H9 (cell line): Measurements from ENCODE around the gene SMC1B. TPM values are rescaled to one million over a fixed set of nuclear protein-coding genes. Genes with fewer than 3 reads are reported as not detected.

Experiments used
- DNase-seq: peaks from one replicate; pipeline ENCODE4 v3.0.0-alpha.2; 2017
- H2AFZ ChIP-seq: one replicate; pipeline ENCODE4 v1.6.1; 2013; ENCODE audit warnings: mild to moderate bottlenecking, low read length, control low read depth, moderate library complexity
- H2AK5ac ChIP-seq: 2 replicates; pipeline ENCODE4 v1.6.1; 2013; ENCODE audit warnings: low read length, control low read depth, mixed read lengths; ENCODE audit not compliant: insufficient read length
- H2BK120ac ChIP-seq: one replicate; pipeline ENCODE4 v1.6.1; 2013; ENCODE audit warnings: low read depth, mild to moderate bottlenecking, low read length, control low read depth, inconsistent platforms; ENCODE audit not compliant: poor library complexity, severe bottlenecking
- H2BK12ac ChIP-seq: 2 replicates; pipeline ENCODE4 v1.6.1; 2013; ENCODE audit warnings: low read length, control low read depth, mixed read lengths, low read depth; ENCODE audit not compliant: insufficient read length
- H2BK15ac ChIP-seq: 2 replicates; pipeline ENCODE4 v1.6.1; 2013; ENCODE audit warnings: low read depth, low read length, control low read depth
- H2BK20ac ChIP-seq: one replicate; pipeline ENCODE4 v1.6.1; 2013; ENCODE audit warnings: low read depth, mild to moderate bottlenecking, low read length, control low read depth, inconsistent platforms; ENCODE audit not compliant: poor library complexity, severe bottlenecking
- H2BK5ac ChIP-seq: 2 replicates; pipeline ENCODE4 v1.6.1; 2013; ENCODE audit warnings: low read length, control low read depth, mixed read lengths; ENCODE audit not compliant: insufficient read length
- H3K14ac ChIP-seq: 2 replicates; pipeline ENCODE4 v1.6.1; 2013; ENCODE audit warnings: low read length, control low read depth; ENCODE audit not compliant: insufficient read depth
- H3K18ac ChIP-seq: 2 replicates; pipeline ENCODE4 v1.6.1; 2013; ENCODE audit warnings: low read depth, mild to moderate bottlenecking, mixed read lengths, low read length, control low read depth; ENCODE audit not compliant: insufficient read length
- H3K23ac ChIP-seq: 2 replicates; pipeline ENCODE4 v1.6.1; 2013; ENCODE audit warnings: low read length, control low read depth, mixed read lengths, low read depth; ENCODE audit not compliant: insufficient read length
- H3K23me2 ChIP-seq: 2 replicates; pipeline ENCODE4 v1.6.1; 2013; ENCODE audit warnings: low read depth, mild to moderate bottlenecking, mixed read lengths, low read length, control low read depth; ENCODE audit not compliant: insufficient read length, poor library complexity, severe bottlenecking
- H3K27ac ChIP-seq: 2 replicates; pipeline ENCODE4 v1.5.1; 2013; ENCODE audit warnings: low read length, control low read depth, mixed read lengths, low read depth; ENCODE audit not compliant: insufficient read length
- H3K27me3 ChIP-seq: 2 replicates; pipeline ENCODE4 v1.6.1; 2013; ENCODE audit warnings: low read length, control low read depth, inconsistent platforms; ENCODE audit not compliant: insufficient read depth
- H3K4ac ChIP-seq: 2 replicates; pipeline ENCODE4 v1.6.1; 2013; ENCODE audit warnings: low read depth, mild to moderate bottlenecking, control low read depth, inconsistent platforms, low read length, moderate library complexity
- H3K4me1 ChIP-seq: 2 replicates; pipeline ENCODE4 v1.6.1; 2013; ENCODE audit warnings: low read length, control low read depth, inconsistent platforms; ENCODE audit not compliant: insufficient read depth
- H3K4me2 ChIP-seq: 2 replicates; pipeline ENCODE4 v1.6.1; 2013; ENCODE audit warnings: low read length, control low read depth, mixed read lengths; ENCODE audit not compliant: insufficient read length, insufficient read depth
- H3K56ac ChIP-seq: 2 replicates; pipeline ENCODE4 v1.6.1; 2013; ENCODE audit warnings: low read depth, mild to moderate bottlenecking, mixed read lengths, low read length, control low read depth; ENCODE audit not compliant: insufficient read length
- H3K79me1 ChIP-seq: 2 replicates; pipeline ENCODE4 v1.6.1; 2013; ENCODE audit warnings: low read depth, mild to moderate bottlenecking, moderate library complexity, low read length, control low read depth, inconsistent platforms; ENCODE audit not compliant: insufficient read depth, poor library complexity, severe bottlenecking
- H3K79me2 ChIP-seq: 2 replicates; pipeline ENCODE4 v1.6.1; 2013; ENCODE audit warnings: low read length, control low read depth, inconsistent platforms; ENCODE audit not compliant: insufficient read depth
- H3K9ac ChIP-seq: 2 replicates; pipeline ENCODE4 v1.6.1; 2013; ENCODE audit warnings: low read length, control low read depth, mixed read lengths; ENCODE audit not compliant: insufficient read length; ENCODE audit errors: extremely low read depth
- H3K9me3 ChIP-seq: one replicate; pipeline ENCODE4 v1.6.1; 2013; ENCODE audit warnings: low read depth, low read length, inconsistent platforms; ENCODE audit not compliant: control insufficient read depth
- H3T11ph ChIP-seq: one replicate; pipeline ENCODE4 v1.6.1; 2013; ENCODE audit warnings: mild to moderate bottlenecking, low read length, control low read depth, inconsistent platforms
- H4K20me1 ChIP-seq: one replicate; pipeline ENCODE4 v1.6.1; 2013; ENCODE audit not compliant: control insufficient read depth, insufficient read length, insufficient read depth
- H4K5ac ChIP-seq: 2 replicates; pipeline ENCODE4 v1.6.1; 2013; ENCODE audit warnings: low read depth, mild to moderate bottlenecking, mixed read lengths, low read length, control low read depth; ENCODE audit not compliant: insufficient read length
- H4K8ac ChIP-seq: replicated peaks from 2 replicates; pipeline ENCODE4 v1.6.1; 2013; ENCODE audit warnings: low read length, control low read depth, mixed read lengths, low read depth; ENCODE audit not compliant: insufficient read length
- H4K91ac ChIP-seq: 2 replicates; pipeline ENCODE4 v1.6.1; 2013; ENCODE audit warnings: low read depth, mild to moderate bottlenecking, moderate library complexity, mixed read lengths, low read length, control low read depth; ENCODE audit not compliant: insufficient read length
- H3K27ac Mint-ChIP-seq, 3 experiments: 2 replicates in 2 of 3; 3 replicates in 1 of 3; pipeline ENCODE4 v1.8.0; 2020 to 2021; ENCODE audit warnings: mixed read lengths in 3 of 3, mild to moderate bottlenecking in 1 of 3, moderate library complexity in 1 of 3
- H3K27me3 Mint-ChIP-seq: 2 replicates; pipeline ENCODE4 v1.8.0; 2021; ENCODE audit warnings: low read depth, mild to moderate bottlenecking, moderate library complexity, mixed read lengths
- H3K36me3 Mint-ChIP-seq, 3 experiments: 2 replicates in 2 of 3; 3 replicates in 1 of 3; pipeline ENCODE4 v1.8.0; 2020 to 2021; ENCODE audit warnings: low read depth in 3 of 3, mixed read lengths in 3 of 3; ENCODE audit not compliant: insufficient read depth in 1 of 3
- H3K4me1 Mint-ChIP-seq, 2 experiments: 2 replicates each; pipeline ENCODE4 v1.8.0; 2020; ENCODE audit warnings: mixed read lengths in 2 of 2
- H3K4me3 Mint-ChIP-seq, 2 experiments: 2 replicates in 1 of 2; 3 replicates in 1 of 2; pipeline ENCODE4 v1.8.0; 2020 to 2021; ENCODE audit warnings: mild to moderate bottlenecking in 2 of 2, mixed read lengths in 2 of 2, moderate library complexity in 1 of 2
- H3K9me3 Mint-ChIP-seq, 2 experiments: 2 replicates in 1 of 2; 3 replicates in 1 of 2; pipeline ENCODE4 v1.8.0; 2020; ENCODE audit warnings: mild to moderate bottlenecking in 2 of 2, mixed read lengths in 2 of 2, moderate library complexity in 1 of 2
- WGBS: extraction: QIAGEN DNeasy Blood & Tissue Kit; methylation state at CpG from one replicate; pipeline ENCODE4 v1.1.7; 2013; ENCODE audit warnings: missing lambda C conversion rate, low lambda C conversion rate, mixed read lengths; ENCODE audit not compliant: insufficient read length; ENCODE audit errors: extremely low coverage; 5-methylcytosine and 5-hydroxymethylcytosine counted together
- total RNA-seq: library from RNA; stranded (reverse); gene quantifications from 2 replicates; pipeline ENCODE4 v1.2.1, GENCODE V29; 2021
- TF ChIP-seq, protein P1 (sequence below): fragments of 200-600 bp; sonication (generic); conservative IDR thresholded peaks from 3 replicates; pipeline ENCODE4 v1.8.0; 2021; ENCODE audit warnings: antibody characterized with exemption, mild to moderate bottlenecking

The SMC1B gene
- total RNA-seq, 1 experiment from 2014 or later = not detected

DNA sequence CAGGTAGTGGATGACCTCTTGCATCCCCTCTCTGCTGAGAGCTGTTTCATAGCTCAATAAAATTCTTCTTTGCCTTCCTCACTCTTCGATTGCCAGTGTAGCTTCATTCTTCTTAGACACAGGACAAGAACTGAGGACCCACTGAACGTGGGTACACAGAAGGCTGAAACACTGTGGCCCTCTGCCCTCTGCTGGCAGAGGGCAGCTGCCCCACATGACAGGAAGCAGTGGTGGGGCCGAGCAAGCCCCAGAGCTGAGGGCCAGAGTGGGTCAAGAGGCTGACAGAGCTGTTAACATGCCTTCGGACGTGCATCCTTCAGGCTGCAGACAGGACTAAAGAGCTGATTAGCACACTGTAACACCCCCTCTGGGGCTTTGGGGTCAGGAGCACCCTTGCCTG, 15.6 kb downstream of the SMC1B start:
- Histone ChIP-seq H3K9ac (no peak overlapping the region), H2AK5ac (no peak overlapping the region), H3K4ac (no peak overlapping the region), H2AFZ (no peak overlapping the region), H3K27ac (no peak overlapping the region), H3K18ac (no peak overlapping the region), H2BK120ac (no peak overlapping the region), H2BK5ac (no peak overlapping the region), H4K91ac (no peak overlapping the region), H3K79me2 (no peaks in the 10 kb centered on the region), H2BK20ac (no peak overlapping the region), H4K8ac (no peak overlapping the region), H3K79me1 (no peaks in the 10 kb centered on the region), H2BK12ac (no peak overlapping the region), H3K9me3 (no peaks in the 10 kb centered on the region), H3K4me2 (no peak overlapping the region), H4K20me1 (no peaks in the 10 kb centered on the region), H3K4me1 (no peaks in the 10 kb centered on the region), H4K5ac (no peak overlapping the region), H3K56ac (no peak overlapping the region), H3K27me3 (no peaks in the 10 kb centered on the region), H3K23ac (no peak overlapping the region), H2BK15ac (no peak overlapping the region), H3T11ph (no peak overlapping the region), H3K23me2 (no peaks in the 10 kb centered on the region), H3K14ac (no peak overlapping the region; the same call in 1 of the 2 replicates)
- Mint-ChIP-seq H3K36me3 (no peaks in the 10 kb centered on the region), H3K9me3 (no peaks in the 10 kb centered on the region), H3K27me3 (no peaks in the 10 kb centered on the region; the same call in none of the 2 replicates), H3K4me1 (peaks cover 2 to 10% of the 10 kb centered on the region in 2 experiments), H3K27ac (no peak overlapping the region), H3K4me3 (no peak overlapping the region)
- no CpG with 5 or more reads among the region's 5 CpGs for WGBS
- TF ChIP-seq, protein P1, sequence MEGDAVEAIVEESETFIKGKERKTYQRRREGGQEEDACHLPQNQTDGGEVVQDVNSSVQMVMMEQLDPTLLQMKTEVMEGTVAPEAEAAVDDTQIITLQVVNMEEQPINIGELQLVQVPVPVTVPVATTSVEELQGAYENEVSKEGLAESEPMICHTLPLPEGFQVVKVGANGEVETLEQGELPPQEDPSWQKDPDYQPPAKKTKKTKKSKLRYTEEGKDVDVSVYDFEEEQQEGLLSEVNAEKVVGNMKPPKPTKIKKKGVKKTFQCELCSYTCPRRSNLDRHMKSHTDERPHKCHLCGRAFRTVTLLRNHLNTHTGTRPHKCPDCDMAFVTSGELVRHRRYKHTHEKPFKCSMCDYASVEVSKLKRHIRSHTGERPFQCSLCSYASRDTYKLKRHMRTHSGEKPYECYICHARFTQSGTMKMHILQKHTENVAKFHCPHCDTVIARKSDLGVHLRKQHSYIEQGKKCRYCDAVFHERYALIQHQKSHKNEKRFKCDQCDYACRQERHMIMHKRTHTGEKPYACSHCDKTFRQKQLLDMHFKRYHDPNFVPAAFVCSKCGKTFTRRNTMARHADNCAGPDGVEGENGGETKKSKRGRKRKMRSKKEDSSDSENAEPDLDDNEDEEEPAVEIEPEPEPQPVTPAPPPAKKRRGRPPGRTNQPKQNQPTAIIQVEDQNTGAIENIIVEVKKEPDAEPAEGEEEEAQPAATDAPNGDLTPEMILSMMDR = peak; percentile 53
- DNase-seq = peak; percentile 54
